Astrocyte (in vitro differentiated cells and primary cell): ENCODE measurements around the gene PCDHGA1.
"Not testable (repeated sequence)": the region's sequence is repeated elsewhere in the genome, so short reads cannot be mapped to it uniquely, and the experiment has no call there.

Experiments used
- CTCF ChIP-seq: IDR thresholded peaks from 2 replicates; pipeline ENCODE4 v1.5.1; 2011; ENCODE audit warnings: low read depth, mild to moderate bottlenecking, inconsistent platforms, low read length, moderate library complexity; ENCODE audit not compliant: insufficient read depth
- EZH2 ChIP-seq: IDR thresholded peaks from 2 replicates; pipeline ENCODE4 v1.6.1; 2012; ENCODE audit warnings: mild to moderate bottlenecking, low read length, inconsistent platforms; ENCODE audit not compliant: insufficient read depth

- TF ChIP-seq CTCF, EZH2: not testable (repeated sequence)
These were observed 84.4 kb downstream of the PCDHGA1 start for GRCh38 chr5:141414548-141415274.
